Effector memory CD4-positive, alpha-beta T cell (primary cell): ENCODE results near the gene TAF9B.

Experiments
- DNase-seq, 3 donors: peaks; one replicate each; pipeline ENCODE4 v3.0.0-alpha.2; 2020
- H3K27ac ChIP-seq: 2 replicates; pipeline ENCODE4 v1.7.0; 2013; ENCODE audit warnings: mild to moderate bottlenecking, low read length, moderate library complexity; ENCODE audit not compliant: insufficient read depth, poor library complexity, severe bottlenecking
- H3K27me3 ChIP-seq: replicated peaks from 2 replicates; pipeline ENCODE4 v1.7.0; 2013; ENCODE audit warnings: mild to moderate bottlenecking, low read length; ENCODE audit not compliant: insufficient read depth, control insufficient read depth, poor library complexity, severe bottlenecking
- H3K36me3 ChIP-seq: 2 replicates; pipeline ENCODE4 v1.7.0; 2013; ENCODE audit warnings: mild to moderate bottlenecking, low read length, moderate library complexity; ENCODE audit not compliant: control insufficient read depth, insufficient read depth
- H3K4me1 ChIP-seq: 2 replicates; pipeline ENCODE4 v1.7.0; 2013; ENCODE audit warnings: low read length, mild to moderate bottlenecking; ENCODE audit not compliant: control insufficient read depth, insufficient read depth, poor library complexity, severe bottlenecking
- H3K4me3 ChIP-seq: 2 replicates; pipeline ENCODE4 v1.7.0; 2013; ENCODE audit warnings: low read length, low read depth, mild to moderate bottlenecking; ENCODE audit not compliant: insufficient read depth, poor library complexity, severe bottlenecking
- H3K9me3 ChIP-seq: 2 replicates; pipeline ENCODE4 v1.7.0; 2013; ENCODE audit warnings: mild to moderate bottlenecking, low read length, moderate library complexity; ENCODE audit not compliant: control insufficient read depth

TAF9B gene

DNA sequence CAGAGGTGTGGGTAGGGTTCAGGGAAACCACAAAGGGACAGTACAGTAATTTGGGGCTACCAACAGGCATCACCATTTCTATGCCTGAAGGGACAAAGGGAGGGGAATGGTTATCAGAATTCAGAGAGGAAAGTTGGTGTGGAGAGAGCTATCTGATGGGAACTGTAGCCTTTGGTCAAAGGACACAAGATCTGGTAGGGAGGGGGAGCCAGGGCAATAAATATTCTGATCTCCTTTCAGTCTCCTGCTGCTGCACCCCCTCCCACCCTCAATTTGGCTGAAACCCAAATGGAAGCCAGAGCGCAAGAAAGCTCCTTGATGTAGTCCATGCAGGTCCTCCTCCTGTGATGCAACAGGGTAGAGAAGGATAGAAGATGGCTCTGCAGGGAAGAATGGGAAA is 20.8 kb downstream of the TAF9B start:
- Histone ChIP-seq H3K4me3 (no peak overlapping the region), H3K27me3 (no peaks in the 10 kb centered on the region), H3K9me3 (no peaks in the 10 kb centered on the region), H3K36me3 (peaks cover 48% of the 10 kb centered on the region), H3K27ac (no peak overlapping the region), H3K4me1 (no peaks in the 10 kb centered on the region)
- no peak for DNase-seq

- Histone ChIP-seq H3K27ac (no peak overlapping the region), H3K4me1 (no peaks in the 10 kb centered on the region), H3K4me3 (no peak overlapping the region), H3K27me3 (no peaks in the 10 kb centered on the region), H3K36me3 (peaks cover 52% of the 10 kb centered on the region), H3K9me3 (no peaks in the 10 kb centered on the region)
- no peak for DNase-seq
These were observed 22.7 kb downstream of the TAF9B start for GRCh38 chrX:78116766-78117165.

GRCh38 chrX:78116365-78116764 is 23.1 kb downstream of the TAF9B start:
- Histone ChIP-seq H3K27me3 (no peaks in the 10 kb centered on the region), H3K36me3 (peaks cover 51% of the 10 kb centered on the region), H3K4me1 (no peaks in the 10 kb centered on the region), H3K9me3 (no peaks in the 10 kb centered on the region), H3K4me3 (no peak overlapping the region), H3K27ac (no peak overlapping the region)
- DNase-seq, result no peak

- Histone ChIP-seq H3K27ac (no peak overlapping the region), H3K4me3 (no peak overlapping the region), H3K9me3 (no peaks in the 10 kb centered on the region), H3K36me3 (peaks cover 34% of the 10 kb centered on the region), H3K4me1 (peaks cover 7% of the 10 kb centered on the region), H3K27me3 (no peaks in the 10 kb centered on the region)
- DNase-seq, result no peak
These were observed 28.1 kb downstream of the TAF9B start for GRCh38 chrX:78111140-78111931.

GRCh38 chrX:78109458-78109857 is 30.0 kb downstream of the TAF9B start:
- no peaks in the 10 kb centered on the region for H3K27me3 ChIP-seq
- peaks cover 19% of the 10 kb centered on the region for H3K36me3 ChIP-seq
- peak overlapping the region; percentile 4 for H3K27ac ChIP-seq
- DNase-seq, result no peak
- no peaks in the 10 kb centered on the region for H3K9me3 ChIP-seq
- peaks cover 11% of the 10 kb centered on the region for H3K4me1 ChIP-seq
- no peak overlapping the region for H3K4me3 ChIP-seq

DNA sequence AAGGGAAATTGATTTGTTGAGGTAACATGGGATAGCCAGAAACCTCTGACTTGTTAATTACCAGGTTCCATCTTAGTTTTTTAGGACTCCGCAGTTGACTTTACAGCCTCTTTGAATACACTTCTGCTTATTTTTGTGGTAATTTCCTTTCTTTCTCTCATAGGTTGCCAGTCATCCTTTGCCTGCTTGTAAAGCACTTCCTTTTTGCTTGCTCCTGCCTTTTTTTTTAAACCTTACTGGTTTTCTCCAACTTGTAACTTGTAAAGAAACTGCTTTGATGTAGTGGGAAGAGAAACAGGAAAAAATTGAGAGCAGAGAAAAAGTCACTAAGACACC is 32.8 kb downstream of the TAF9B start:
- H3K27me3 ChIP-seq, result no peaks in the 10 kb centered on the region
- H3K4me3 ChIP-seq, result peak overlapping the region; percentile 35
- no peaks in the 10 kb centered on the region for H3K9me3 ChIP-seq
- H3K36me3 ChIP-seq, result peaks cover 2% of the 10 kb centered on the region
- H3K4me1 ChIP-seq, result peaks cover 11% of the 10 kb centered on the region
- H3K27ac ChIP-seq, result peak overlapping the region; percentile 92
- no peak for DNase-seq

- Histone ChIP-seq H3K27me3 (no peaks in the 10 kb centered on the region), H3K36me3 (no peaks in the 10 kb centered on the region), H3K27ac (peak overlapping the region; percentile 92), H3K9me3 (no peaks in the 10 kb centered on the region), H3K4me1 (peaks cover 11% of the 10 kb centered on the region), H3K4me3 (peak overlapping the region; percentile 81)
- DNase-seq, result peak in 1 of 3 donors; percentile 23
These were observed 33.4 kb downstream of the TAF9B start for GRCh38 chrX:78105944-78106650.

DNA sequence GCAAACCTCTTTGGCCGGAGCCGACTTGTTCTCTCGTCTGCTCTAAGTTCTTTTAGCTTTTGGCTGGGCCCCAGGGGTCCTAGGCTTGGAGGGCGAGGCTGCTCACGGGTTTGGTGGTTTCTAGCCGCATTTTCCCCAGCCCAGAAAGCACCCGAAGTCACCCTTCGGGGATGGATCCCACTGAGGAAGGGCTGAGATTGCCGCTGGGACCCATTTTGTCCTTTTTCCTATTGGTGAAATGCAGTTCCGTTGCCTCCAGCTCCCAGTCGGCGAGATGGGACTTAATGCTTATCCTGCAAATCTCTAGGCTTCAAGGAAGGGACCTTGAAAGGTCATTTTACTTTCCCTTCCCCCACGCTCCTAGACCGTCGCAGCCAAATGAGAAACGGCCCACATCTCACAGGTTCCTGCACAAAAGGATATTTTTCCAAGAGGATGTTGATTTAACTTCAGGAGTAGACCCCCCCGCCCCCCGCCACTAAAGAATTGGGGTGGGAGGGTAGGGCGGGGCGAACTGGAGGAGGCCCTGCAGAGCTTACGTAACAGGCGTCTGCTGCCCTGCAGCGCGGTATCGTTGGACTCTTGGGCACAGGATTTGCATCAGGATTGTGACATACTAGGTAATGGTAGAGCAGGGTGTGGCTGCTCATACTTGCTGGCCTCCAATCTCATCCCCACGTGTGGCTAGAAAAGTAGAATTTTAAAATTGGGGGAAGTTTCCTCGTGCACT is 34.8 kb downstream of the TAF9B start:
- Histone ChIP-seq H3K27ac (peak overlapping the region; percentile 92), H3K27me3 (no peaks in the 10 kb centered on the region), H3K4me3 (peak overlapping the region; percentile 81), H3K9me3 (no peaks in the 10 kb centered on the region), H3K4me1 (peaks cover 11% of the 10 kb centered on the region), H3K36me3 (no peaks in the 10 kb centered on the region)
- DNase-seq, result peak; percentile 16 to 30 (median 16)

- H3K4me1 ChIP-seq, result peaks cover 11% of the 10 kb centered on the region
- H3K36me3 ChIP-seq, result no peaks in the 10 kb centered on the region
- H3K27me3 ChIP-seq, result no peaks in the 10 kb centered on the region
- peak within 1 kb of the TSS; percentile 81 for H3K4me3 ChIP-seq
- no peaks in the 10 kb centered on the region for H3K9me3 ChIP-seq
- peak within 1 kb of the TSS; percentile 92 for H3K27ac ChIP-seq
- peak; percentile 91 for DNase-seq
These were observed 35.6 kb downstream of the TAF9B start, which contains the start of gene PGK1 for GRCh38 chrX:78103623-78104446. PGK1 (plus strand) TSS chrX:78104248; CDS start chrX:78104341, 93 bp downstream.
